ENCODE results near the gene DENND1A. TPM values are rescaled to one million over a fixed set of nuclear protein-coding genes. Genes with fewer than 3 reads are reported as not detected.
A peak's percentile ranks its signal among the peaks of the same experiment; 100 is the strongest.

Gene DENND1A
- total RNA-seq, 1 experiment from 2014 or later, result 13.0 TPM

DNA sequence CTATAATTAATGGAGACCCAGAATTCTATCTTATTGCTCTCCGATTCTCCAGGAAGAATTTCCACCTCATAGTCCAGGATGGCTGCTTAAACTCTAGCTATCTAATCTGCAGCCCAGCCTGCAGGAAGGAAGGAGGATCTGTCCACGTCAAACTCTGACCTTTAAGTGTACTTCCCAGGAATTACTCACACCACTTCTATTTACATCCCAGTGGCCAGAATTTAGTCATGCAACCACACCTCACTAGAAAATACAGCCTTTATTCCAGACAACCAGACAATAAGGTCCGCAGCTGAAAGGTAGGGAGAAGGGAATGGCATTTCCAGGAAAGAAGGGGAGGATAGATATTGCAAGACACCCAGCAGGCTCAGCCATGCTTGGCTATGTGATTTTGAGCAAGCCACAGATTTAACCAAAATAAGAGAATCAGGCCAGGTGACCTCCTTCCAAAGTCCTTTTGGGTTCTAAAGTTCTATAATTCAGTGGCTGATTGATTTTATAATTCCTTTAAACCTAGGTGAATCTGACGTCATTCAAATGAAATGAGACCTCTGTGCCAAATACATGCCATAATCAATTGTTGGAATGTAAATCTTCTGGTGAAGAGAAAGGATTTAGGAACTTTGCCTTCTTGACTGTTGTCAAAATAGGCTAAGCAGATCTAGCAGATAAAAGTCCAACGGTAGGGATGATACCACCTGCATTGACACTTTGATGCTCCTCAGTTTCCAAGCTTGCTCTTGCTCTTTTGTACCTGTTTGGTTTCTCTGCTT, 3.7 kb upstream of the DENND1A start:
- peak; percentile 14 for DNase-seq
- H3K4me1 Mint-ChIP-seq (ENCODE audit: low read depth, unreplicated experiment), result peaks cover 35% of the 10 kb centered on the region
- H3K27ac Mint-ChIP-seq (ENCODE audit: unreplicated experiment), result peak overlapping the region; percentile 77
- intact Hi-C loops (cut with micrococcal nuclease; ENCODE audit: unreplicated experiment), result no loop called here
- TF ChIP-seq, protein P1, sequence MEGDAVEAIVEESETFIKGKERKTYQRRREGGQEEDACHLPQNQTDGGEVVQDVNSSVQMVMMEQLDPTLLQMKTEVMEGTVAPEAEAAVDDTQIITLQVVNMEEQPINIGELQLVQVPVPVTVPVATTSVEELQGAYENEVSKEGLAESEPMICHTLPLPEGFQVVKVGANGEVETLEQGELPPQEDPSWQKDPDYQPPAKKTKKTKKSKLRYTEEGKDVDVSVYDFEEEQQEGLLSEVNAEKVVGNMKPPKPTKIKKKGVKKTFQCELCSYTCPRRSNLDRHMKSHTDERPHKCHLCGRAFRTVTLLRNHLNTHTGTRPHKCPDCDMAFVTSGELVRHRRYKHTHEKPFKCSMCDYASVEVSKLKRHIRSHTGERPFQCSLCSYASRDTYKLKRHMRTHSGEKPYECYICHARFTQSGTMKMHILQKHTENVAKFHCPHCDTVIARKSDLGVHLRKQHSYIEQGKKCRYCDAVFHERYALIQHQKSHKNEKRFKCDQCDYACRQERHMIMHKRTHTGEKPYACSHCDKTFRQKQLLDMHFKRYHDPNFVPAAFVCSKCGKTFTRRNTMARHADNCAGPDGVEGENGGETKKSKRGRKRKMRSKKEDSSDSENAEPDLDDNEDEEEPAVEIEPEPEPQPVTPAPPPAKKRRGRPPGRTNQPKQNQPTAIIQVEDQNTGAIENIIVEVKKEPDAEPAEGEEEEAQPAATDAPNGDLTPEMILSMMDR (IDR thresholded peaks at IDR 0.05; ENCODE audit: unreplicated experiment), result no peak
- H3K36me3 Mint-ChIP-seq (ENCODE audit: insufficient read depth, unreplicated experiment), result peaks cover 22% of the 10 kb centered on the region
- no peaks in the 10 kb centered on the region for H3K9me3 Mint-ChIP-seq (ENCODE audit: low read depth, unreplicated experiment)
- no peak overlapping the region for H3K4me3 Mint-ChIP-seq (ENCODE audit: low read depth, unreplicated experiment)
- BruUV-seq (replicated peaks), result no TSS peak
- H3K27me3 Mint-ChIP-seq (ENCODE audit: unreplicated experiment), result peaks cover 2% of the 10 kb centered on the region
- CTCF ChIA-PET, result no interaction called here

DNA sequence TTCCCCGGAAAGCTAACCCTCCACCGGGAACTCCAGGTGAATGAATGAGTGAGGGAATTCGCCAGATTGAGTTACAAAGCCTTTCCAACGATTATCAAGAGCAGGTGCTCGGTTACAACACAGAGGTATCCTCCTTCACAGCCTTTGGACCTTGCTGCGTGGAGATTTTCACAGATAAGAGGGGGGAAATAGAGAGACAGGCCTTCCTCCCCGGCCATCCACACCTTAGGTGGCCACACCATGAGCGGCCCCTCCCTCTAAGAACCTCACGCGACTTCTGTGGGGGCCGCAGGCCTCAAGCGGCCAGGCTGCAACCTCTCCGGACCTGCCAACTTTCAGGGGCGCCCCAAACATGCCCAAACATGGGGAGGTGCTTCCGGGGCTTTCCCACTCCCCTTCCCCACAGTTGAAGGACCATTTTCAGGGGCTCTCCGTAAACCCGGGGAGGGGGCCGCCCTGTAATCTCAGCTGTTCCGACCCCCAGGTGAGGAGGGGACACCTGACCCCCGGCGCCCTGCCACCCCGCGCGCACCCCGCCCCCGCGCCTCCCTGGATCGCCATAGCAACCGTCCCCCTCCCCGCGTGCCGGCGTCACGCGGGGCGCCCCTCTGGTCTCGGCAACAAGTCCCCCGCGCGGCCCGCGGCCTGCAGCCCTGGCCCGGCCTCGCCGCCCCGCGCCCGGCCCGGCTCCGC, 603 bp downstream of the DENND1A start:
- intact Hi-C loops (cut with micrococcal nuclease; ENCODE audit: unreplicated experiment), result no loop called here
- Mint-ChIP-seq H3K4me3 (ENCODE audit: low read depth, unreplicated experiment) (peak overlapping the region; percentile 66), H3K27me3 (ENCODE audit: unreplicated experiment) (no peaks in the 10 kb centered on the region), H3K9me3 (ENCODE audit: low read depth, unreplicated experiment) (no peaks in the 10 kb centered on the region), H3K36me3 (ENCODE audit: insufficient read depth, unreplicated experiment) (peaks cover 22% of the 10 kb centered on the region), H3K4me1 (ENCODE audit: low read depth, unreplicated experiment) (peaks cover 63% of the 10 kb centered on the region), H3K27ac (ENCODE audit: unreplicated experiment) (no peak overlapping the region)
- CTCF ChIA-PET, result no interaction called here
- BruUV-seq (replicated peaks), result no TSS peak
- peak; percentile 5 for DNase-seq
- TF ChIP-seq, protein P1 (IDR thresholded peaks at IDR 0.05; ENCODE audit: unreplicated experiment), result no peak

DNA sequence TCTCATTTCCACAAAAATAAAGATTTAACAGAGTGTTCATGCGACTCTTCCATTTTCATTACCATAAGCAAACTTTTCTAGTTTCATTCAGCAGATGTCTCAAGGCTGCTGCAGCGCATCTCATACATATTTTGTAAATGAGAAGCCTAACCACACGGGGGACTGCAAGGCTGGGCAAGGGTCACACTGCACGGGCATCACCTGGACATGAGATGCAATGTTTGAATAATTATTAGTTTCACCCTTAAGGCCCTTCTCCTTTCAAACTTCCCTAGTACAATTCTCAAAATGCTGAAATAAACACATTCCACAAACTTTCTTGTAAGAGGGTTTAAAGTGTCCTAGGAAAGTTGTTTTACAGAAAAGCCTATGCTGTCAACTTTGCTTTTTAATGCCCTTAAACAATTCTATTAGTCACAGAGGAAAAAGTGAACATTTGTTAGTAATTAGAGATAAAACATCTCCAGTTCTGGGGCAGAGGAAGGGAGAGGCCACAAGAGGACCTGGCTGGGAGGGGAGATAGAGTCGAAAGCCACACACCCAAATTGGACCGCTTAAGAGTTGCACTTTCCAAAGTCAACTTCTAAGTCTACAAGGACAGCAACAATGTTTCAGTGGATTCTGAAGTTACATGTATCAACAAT, 1.3 kb downstream of the DENND1A start:
- H3K9me3 Mint-ChIP-seq (ENCODE audit: low read depth, unreplicated experiment), result peaks cover 2% of the 10 kb centered on the region
- BruUV-seq (replicated peaks), result no TSS peak
- H3K4me3 Mint-ChIP-seq (ENCODE audit: low read depth, unreplicated experiment), result peak overlapping the region; percentile 66
- intact Hi-C loops (cut with micrococcal nuclease; ENCODE audit: unreplicated experiment), result no loop called here
- peaks cover 56% of the 10 kb centered on the region for H3K4me1 Mint-ChIP-seq (ENCODE audit: low read depth, unreplicated experiment)
- TF ChIP-seq, protein P1 (IDR thresholded peaks at IDR 0.05; ENCODE audit: unreplicated experiment), result no peak
- peaks cover 22% of the 10 kb centered on the region for H3K36me3 Mint-ChIP-seq (ENCODE audit: insufficient read depth, unreplicated experiment)
- CTCF ChIA-PET, result no interaction called here
- no peak for DNase-seq
- H3K27me3 Mint-ChIP-seq (ENCODE audit: unreplicated experiment), result no peaks in the 10 kb centered on the region
- no peak overlapping the region for H3K27ac Mint-ChIP-seq (ENCODE audit: unreplicated experiment)

DNA sequence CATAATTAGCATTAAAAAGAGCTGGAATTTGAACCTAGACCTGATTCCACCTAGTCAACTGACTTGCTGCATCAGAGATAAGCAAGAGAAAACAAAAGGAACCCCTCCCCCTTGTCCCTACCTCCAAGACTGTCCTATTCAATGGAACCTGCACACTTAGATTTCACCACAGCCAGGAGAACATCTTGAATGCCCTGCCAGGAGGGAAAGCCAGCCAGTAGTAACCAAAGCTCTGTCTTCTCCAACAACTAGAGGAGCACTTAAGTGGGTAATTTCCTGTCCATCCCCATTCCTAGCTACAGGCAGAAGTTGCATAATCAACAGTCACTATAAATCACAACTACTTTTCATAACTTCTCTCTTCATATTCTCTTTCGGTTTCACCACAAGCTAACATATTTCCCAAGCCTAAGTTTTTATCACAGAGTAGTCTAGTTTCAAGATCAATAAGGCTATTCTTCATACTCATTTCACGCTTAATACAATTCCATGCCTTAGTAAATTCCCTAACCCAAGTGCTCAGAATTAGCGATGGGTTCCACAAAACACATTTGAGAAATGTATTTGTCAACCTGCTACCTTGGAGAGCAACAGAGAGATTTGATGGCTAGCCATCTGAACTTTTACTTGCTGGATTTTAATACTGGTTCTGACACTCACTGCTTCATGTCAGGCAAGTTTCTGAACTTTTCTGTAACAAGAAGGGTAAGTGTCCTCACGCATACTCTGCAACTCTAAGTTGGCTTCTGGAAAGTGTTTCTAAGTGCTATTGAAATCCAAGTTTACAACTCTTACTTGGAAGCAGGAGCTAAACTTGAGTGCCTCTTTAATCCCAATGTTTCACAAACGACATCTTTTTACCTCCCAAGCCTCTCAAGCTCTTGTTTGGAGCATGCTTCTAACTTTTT, 2.0 kb downstream of the DENND1A start:
- intact Hi-C loops (cut with micrococcal nuclease; ENCODE audit: unreplicated experiment), result no loop called here
- Mint-ChIP-seq H3K4me3 (ENCODE audit: low read depth, unreplicated experiment) (peak overlapping the region; percentile 66), H3K36me3 (ENCODE audit: insufficient read depth, unreplicated experiment) (peaks cover 22% of the 10 kb centered on the region), H3K27me3 (ENCODE audit: unreplicated experiment) (no peaks in the 10 kb centered on the region), H3K27ac (ENCODE audit: unreplicated experiment) (peak overlapping the region; percentile 20), H3K9me3 (ENCODE audit: low read depth, unreplicated experiment) (peaks cover 3% of the 10 kb centered on the region), H3K4me1 (ENCODE audit: low read depth, unreplicated experiment) (peaks cover 51% of the 10 kb centered on the region)
- TF ChIP-seq, protein P1 (IDR thresholded peaks at IDR 0.05; ENCODE audit: unreplicated experiment), result no peak
- BruUV-seq (replicated peaks), result TSS peak; percentile 56
- CTCF ChIA-PET, result no interaction called here
- DNase-seq, result no peak

All from Calu3 (cell line).